ENCODE data around the gene FOXJ1.

- no peak for TF ChIP-seq POLR2AphosphoS5 (IDR thresholded peaks at IDR 0.05)
- TF ChIP-seq CTCF (IDR thresholded peaks at IDR 0.05), result no peak
- TF ChIP-seq POLR2A (IDR thresholded peaks at IDR 0.05), result no peak
Measured at GRCh38 chr17:76092526-76093413, 48.3 kb downstream of the FOXJ1 start.
